ENCODE results near the gene RASSF7. TPM values are rescaled to one million over a fixed set of nuclear protein-coding genes. Genes with fewer than 3 reads are reported as not detected.
A peak's percentile ranks its signal among the peaks of the same experiment; 100 is the strongest.

The RASSF7 gene
- total and polyA plus RNA-seq, 2 experiments from 2014 or later = 11.9 to 18.8 TPM

GRCh38 chr11:559712-560304 is 962 bp upstream of the RASSF7 start:
- H4K20me1 ChIP-seq (ENCODE audit: insufficient read depth) = no peaks in the 10 kb centered on the region
- no peak overlapping the region; the same call in 1 of the 2 replicates for H3K9ac ChIP-seq
- H3K9me3 ChIP-seq (ENCODE audit: low read depth) = no peaks in the 10 kb centered on the region
- in situ Hi-C loops (cut with MboI) = no loop called here
- H3K4me3 ChIP-seq = no peak overlapping the region
- TF ChIP-seq EZH2phosphoT487 (IDR thresholded peaks at IDR 0.05; ENCODE audit: insufficient read depth, low read depth) (no peak), EZH2 (IDR thresholded peaks at IDR 0.05; ENCODE audit: insufficient read depth, poor library complexity, severe bottlenecking) (no peak)
- H2AFZ ChIP-seq = 0 out of 2 replicates have a peak overlapping the region, but pooled peaks have one; percentile 38
- H3K79me2 ChIP-seq (ENCODE audit: insufficient read depth) = no peaks in the 10 kb centered on the region
- no peak for DNase-seq
- H3K36me3 ChIP-seq (ENCODE audit: low read depth) = no peaks in the 10 kb centered on the region
- H3K4me1 ChIP-seq (ENCODE audit: insufficient read depth) = no peaks in the 10 kb centered on the region
- no peaks in the 10 kb centered on the region for H3F3A ChIP-seq (ENCODE audit: insufficient read depth)
- H3K4me2 ChIP-seq (ENCODE audit: unreplicated experiment) = no peak overlapping the region
- H3K27me3 ChIP-seq (replicated peaks; ENCODE audit: insufficient read depth) = peaks cover 12% of the 10 kb centered on the region
- WGBS, 2 experiments (ENCODE audit: low coverage in 1 of 2, low lambda C conversion rate in 2 of 2, missing lambda C conversion rate in 2 of 2) = 81 to 84% methylated on average over 18 of the region's 18 CpGs
- H3K27ac ChIP-seq = no peak overlapping the region
- no peaks in the 10 kb centered on the region for H3K9me2 ChIP-seq (ENCODE audit: insufficient read depth)

- peaks cover 7% of the 10 kb centered on the region for H3K79me2 ChIP-seq (ENCODE audit: insufficient read depth)
- DNase-seq = peak; percentile 53
- peak overlapping the region; percentile 77 for H3K4me2 ChIP-seq (ENCODE audit: unreplicated experiment)
- no peaks in the 10 kb centered on the region for H3F3A ChIP-seq (ENCODE audit: insufficient read depth)
- peaks cover 9% of the 10 kb centered on the region; the same call in 1 of the 2 replicates for H3K27me3 ChIP-seq (replicated peaks; ENCODE audit: insufficient read depth)
- H3K36me3 ChIP-seq (ENCODE audit: low read depth) = peaks cover under 1% of the 10 kb centered on the region; the same call in 1 of the 2 replicates
- peak overlapping the region; percentile 52 for H3K9ac ChIP-seq
- 15 to 18% methylated on average over 35 to 44 of the region's 67 CpGs for WGBS, 2 experiments (ENCODE audit: low coverage in 1 of 2, low lambda C conversion rate in 2 of 2, missing lambda C conversion rate in 2 of 2)
- in situ Hi-C loops (cut with MboI) = no loop called here
- H3K9me2 ChIP-seq (ENCODE audit: insufficient read depth) = no peaks in the 10 kb centered on the region
- H2AFZ ChIP-seq = peak overlapping the region; percentile 81
- no peaks in the 10 kb centered on the region for H3K9me3 ChIP-seq (ENCODE audit: low read depth)
- no peak overlapping the region for H3K27ac ChIP-seq
- TF ChIP-seq EZH2 (IDR thresholded peaks at IDR 0.05; ENCODE audit: insufficient read depth, poor library complexity, severe bottlenecking) (no peak), EZH2phosphoT487 (IDR thresholded peaks at IDR 0.05; ENCODE audit: insufficient read depth, low read depth) (no peak)
- H3K4me3 ChIP-seq = peak overlapping the region; percentile 79
- no peaks in the 10 kb centered on the region for H4K20me1 ChIP-seq (ENCODE audit: insufficient read depth)
- H3K4me1 ChIP-seq (ENCODE audit: insufficient read depth) = peaks cover 1% of the 10 kb centered on the region; the same call in 1 of the 2 replicates
Observed at GRCh38 chr11:561148-562003, 606 bp downstream of the RASSF7 start.

- H2AFZ ChIP-seq = no peak overlapping the region
- peaks cover 14% of the 10 kb centered on the region for H3K79me2 ChIP-seq (ENCODE audit: insufficient read depth)
- no peaks in the 10 kb centered on the region for H4K20me1 ChIP-seq (ENCODE audit: insufficient read depth)
- H3F3A ChIP-seq (ENCODE audit: insufficient read depth) = no peaks in the 10 kb centered on the region
- H3K4me1 ChIP-seq (ENCODE audit: insufficient read depth) = peaks cover 9% of the 10 kb centered on the region; the same call in 1 of the 2 replicates
- in situ Hi-C loops (cut with MboI) = no loop called here
- TF ChIP-seq EZH2 (IDR thresholded peaks at IDR 0.05; ENCODE audit: insufficient read depth, poor library complexity, severe bottlenecking) (no peak), EZH2phosphoT487 (IDR thresholded peaks at IDR 0.05; ENCODE audit: insufficient read depth, low read depth) (no peak)
- WGBS, 2 experiments (ENCODE audit: low coverage in 1 of 2, low lambda C conversion rate in 2 of 2, missing lambda C conversion rate in 2 of 2) = 85 to 87% methylated on average over 27 to 28 of the region's 29 CpGs
- H3K4me2 ChIP-seq (ENCODE audit: unreplicated experiment) = no peak overlapping the region
- H3K27me3 ChIP-seq (replicated peaks; ENCODE audit: insufficient read depth) = 0 out of 2 replicates have a peak, but pooled peaks cover under 1% of the 10 kb centered on the region
- H3K9ac ChIP-seq = no peak overlapping the region
- no peak overlapping the region for H3K27ac ChIP-seq
- H3K9me3 ChIP-seq (ENCODE audit: low read depth) = no peaks in the 10 kb centered on the region
- no peaks in the 10 kb centered on the region for H3K9me2 ChIP-seq (ENCODE audit: insufficient read depth)
- DNase-seq = no peak
- 0 out of 2 replicates have a peak overlapping the region, but pooled peaks have one; percentile 79 for H3K4me3 ChIP-seq
- peaks cover 8% of the 10 kb centered on the region for H3K36me3 ChIP-seq (ENCODE audit: low read depth)
Observed at GRCh38 chr11:562046-562645, 1.4 kb downstream of the RASSF7 start.

- H3F3A ChIP-seq (ENCODE audit: insufficient read depth) = no peaks in the 10 kb centered on the region
- in situ Hi-C loops (cut with MboI) = no loop called here
Observed at GRCh38 chr11:563066-563811, 2.5 kb downstream of the RASSF7 start.

More at GRCh38 chr11:563066-563811, 2.5 kb downstream of the RASSF7 start:
- peaks cover 9% of the 10 kb centered on the region; the same call in 1 of the 2 replicates for H3K4me1 ChIP-seq (ENCODE audit: insufficient read depth)
- H3K9me2 ChIP-seq (ENCODE audit: insufficient read depth) = no peaks in the 10 kb centered on the region
- H3K27ac ChIP-seq = no peak overlapping the region
- H3K27me3 ChIP-seq (replicated peaks; ENCODE audit: insufficient read depth) = no peaks in the 10 kb centered on the region
- H3K36me3 ChIP-seq (ENCODE audit: low read depth) = peaks cover 8% of the 10 kb centered on the region
- no peak for DNase-seq
- WGBS, 2 experiments (ENCODE audit: low coverage in 1 of 2, low lambda C conversion rate in 2 of 2, missing lambda C conversion rate in 2 of 2) = 85 to 89% methylated on average over 17 to 18 of the region's 18 CpGs
- H3K9me3 ChIP-seq (ENCODE audit: low read depth) = no peaks in the 10 kb centered on the region
- H3K4me2 ChIP-seq (ENCODE audit: unreplicated experiment) = no peak overlapping the region
- H2AFZ ChIP-seq = no peak overlapping the region
- H3K4me3 ChIP-seq = no peak overlapping the region
- TF ChIP-seq EZH2 (IDR thresholded peaks at IDR 0.05; ENCODE audit: insufficient read depth, poor library complexity, severe bottlenecking) (no peak), EZH2phosphoT487 (IDR thresholded peaks at IDR 0.05; ENCODE audit: insufficient read depth, low read depth) (no peak)
- H3K79me2 ChIP-seq (ENCODE audit: insufficient read depth) = peaks cover 23% of the 10 kb centered on the region
- no peaks in the 10 kb centered on the region for H4K20me1 ChIP-seq (ENCODE audit: insufficient read depth)
- no peak overlapping the region for H3K9ac ChIP-seq

Measured in GM23248 (cell line).